ENCODE measurements around the gene SSBP1. TPM values are rescaled to one million over a fixed set of nuclear protein-coding genes. Genes with fewer than 3 reads are reported as not detected.

Gene SSBP1
- total RNA-seq, 1 experiment from 2014 or later: 194 TPM

DNA sequence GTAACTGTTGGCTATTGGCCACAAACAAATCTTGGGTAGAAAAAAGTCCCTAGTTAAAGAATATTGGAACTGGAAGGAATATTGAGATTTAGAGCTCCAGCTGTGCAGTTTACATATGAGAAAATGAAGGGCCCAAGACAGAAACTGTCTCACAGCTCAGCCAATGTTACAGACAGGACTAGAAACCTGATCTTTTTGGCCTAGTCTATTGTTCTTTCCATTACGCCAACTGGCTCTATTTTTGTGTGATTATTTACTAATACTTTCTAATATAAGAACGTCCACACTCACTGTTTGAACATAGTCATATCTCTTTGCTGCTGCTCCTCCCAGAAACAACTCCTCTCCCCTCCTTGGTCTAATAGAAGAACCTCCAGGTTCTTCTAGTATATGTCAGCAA lies 28.8 kb upstream of the SSBP1 start:
- DNase-seq (ENCODE audit: low spot score): no peak

DNA sequence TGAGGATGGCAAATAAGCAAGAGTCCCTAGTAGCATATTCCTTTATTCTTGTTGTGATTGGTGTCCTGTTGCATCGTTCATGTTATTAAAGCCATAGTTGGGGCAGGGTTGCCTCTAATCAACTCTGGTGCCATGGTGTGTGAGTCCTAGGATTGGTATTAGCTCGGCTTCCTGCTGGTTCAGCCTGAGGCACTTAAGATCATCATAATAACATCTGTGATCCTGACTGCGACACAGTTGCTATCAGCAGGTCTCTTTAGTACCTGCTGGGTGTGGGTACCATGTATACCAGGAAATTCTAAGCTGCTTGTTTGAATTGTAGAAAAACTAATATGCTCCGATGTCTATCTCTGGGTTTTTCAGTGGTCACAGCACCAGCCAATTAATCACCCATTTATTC lies 28.4 kb upstream of the SSBP1 start:
- DNase-seq (ENCODE audit: low spot score): no peak

DNA sequence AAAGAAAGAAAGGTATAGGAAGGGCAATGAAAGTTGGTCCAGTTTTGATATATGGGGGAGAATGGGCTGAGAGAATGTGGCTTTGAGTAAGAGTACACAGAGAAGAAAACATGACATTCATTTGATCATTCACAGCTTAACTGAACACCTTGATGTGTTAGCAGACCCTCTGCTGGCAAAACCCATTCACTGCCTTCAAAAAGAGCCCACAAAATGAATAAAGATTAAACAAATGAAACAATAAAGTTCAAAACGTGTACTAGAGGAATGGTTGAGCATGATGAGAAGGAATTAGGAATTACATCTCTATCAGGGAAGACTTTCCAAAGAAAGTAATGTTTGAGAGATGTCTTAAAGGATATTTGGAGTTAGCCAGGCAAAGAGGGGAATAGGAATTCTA lies 27.9 kb upstream of the SSBP1 start:
- no peak for DNase-seq (ENCODE audit: low spot score)

DNA sequence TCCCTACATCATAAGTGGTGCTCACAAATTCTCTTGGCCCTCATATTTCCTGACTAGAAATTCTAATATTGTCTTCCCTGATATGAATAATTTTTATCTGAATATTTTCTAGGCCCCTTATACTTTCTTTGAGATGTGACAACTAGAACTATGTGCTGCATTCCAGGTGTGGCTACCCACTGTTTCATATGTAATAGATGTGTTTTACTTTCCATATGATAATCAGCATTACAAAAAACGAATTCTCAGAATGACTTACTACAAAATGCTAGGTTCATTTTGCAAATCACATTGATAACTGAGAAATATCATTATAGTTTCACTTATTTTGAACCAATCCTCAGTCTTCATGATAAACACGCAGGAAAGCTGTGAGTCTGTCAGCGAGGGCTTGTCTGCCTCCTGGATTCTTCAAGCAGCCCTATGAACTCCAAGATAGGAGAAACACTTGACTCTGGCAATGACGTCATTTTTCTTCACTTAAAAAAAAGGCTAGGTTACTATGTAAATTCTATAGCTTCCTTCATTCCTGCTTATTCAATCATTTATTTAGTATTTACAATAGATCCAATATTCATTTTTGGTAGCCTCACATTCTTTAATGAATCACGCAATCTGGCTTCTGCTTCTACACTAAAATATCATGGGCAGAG lies 25.4 kb upstream of the SSBP1 start:
- DNase-seq (ENCODE audit: low spot score): no peak

DNA sequence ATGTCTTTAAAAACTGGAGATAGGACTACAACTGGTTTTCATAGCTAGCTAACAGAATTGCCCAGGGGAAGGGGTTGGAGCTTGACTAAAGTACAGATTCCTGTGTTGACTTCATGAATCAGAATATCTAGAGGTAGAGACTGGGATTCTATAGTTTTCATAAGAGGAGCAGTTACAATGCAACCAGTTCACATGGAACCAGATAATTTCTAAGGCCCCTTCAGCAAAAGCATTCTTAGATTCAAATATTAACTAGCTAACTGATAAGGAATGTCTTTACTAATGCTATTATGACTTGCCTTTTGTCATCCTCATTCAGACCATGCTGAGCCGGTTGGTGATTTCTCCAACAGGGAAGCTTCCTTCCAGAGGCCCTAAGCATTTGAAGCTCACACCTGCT lies 24.3 kb upstream of the SSBP1 start:
- DNase-seq (ENCODE audit: low spot score): no peak

DNA sequence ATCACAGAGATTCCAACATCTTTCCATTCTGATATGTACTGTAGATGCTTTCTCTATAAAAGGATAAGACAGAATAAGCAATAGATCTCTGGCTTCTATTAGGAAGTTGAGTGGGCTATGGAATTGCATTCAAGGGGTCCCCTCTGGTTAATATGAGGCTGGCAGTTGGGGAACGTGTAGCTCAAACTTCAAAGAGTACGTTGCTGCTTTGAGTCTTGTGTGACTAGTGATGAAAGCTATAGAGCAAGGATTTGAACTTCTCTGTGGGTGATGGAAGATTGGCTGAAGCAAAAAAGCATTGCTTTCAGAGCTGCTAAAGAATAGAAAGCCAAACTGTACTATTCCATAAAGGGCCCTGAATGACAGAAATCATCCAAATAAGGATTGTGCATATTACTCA lies 23.6 kb upstream of the SSBP1 start:
- DNase-seq (ENCODE audit: low spot score): no peak

DNA sequence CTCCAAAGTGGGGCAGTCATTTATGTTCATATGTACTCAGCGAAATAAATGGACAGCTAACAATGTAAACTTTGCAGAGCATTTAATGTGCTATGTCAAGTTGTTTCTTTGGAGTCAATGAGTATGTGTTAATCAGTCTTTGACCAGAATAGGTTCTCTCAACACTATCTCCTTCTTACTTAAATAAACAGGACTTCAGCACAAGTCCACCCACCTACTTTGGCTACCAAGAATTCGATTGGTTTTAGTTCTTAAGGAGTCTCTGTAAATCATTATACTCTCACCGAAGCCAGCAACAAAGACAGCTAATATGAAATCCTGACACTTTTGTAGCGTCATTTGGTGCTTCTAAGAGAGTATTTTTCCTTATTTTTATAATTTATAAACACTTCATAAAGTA lies 23.1 kb upstream of the SSBP1 start:
- DNase-seq (ENCODE audit: low spot score): no peak

DNA sequence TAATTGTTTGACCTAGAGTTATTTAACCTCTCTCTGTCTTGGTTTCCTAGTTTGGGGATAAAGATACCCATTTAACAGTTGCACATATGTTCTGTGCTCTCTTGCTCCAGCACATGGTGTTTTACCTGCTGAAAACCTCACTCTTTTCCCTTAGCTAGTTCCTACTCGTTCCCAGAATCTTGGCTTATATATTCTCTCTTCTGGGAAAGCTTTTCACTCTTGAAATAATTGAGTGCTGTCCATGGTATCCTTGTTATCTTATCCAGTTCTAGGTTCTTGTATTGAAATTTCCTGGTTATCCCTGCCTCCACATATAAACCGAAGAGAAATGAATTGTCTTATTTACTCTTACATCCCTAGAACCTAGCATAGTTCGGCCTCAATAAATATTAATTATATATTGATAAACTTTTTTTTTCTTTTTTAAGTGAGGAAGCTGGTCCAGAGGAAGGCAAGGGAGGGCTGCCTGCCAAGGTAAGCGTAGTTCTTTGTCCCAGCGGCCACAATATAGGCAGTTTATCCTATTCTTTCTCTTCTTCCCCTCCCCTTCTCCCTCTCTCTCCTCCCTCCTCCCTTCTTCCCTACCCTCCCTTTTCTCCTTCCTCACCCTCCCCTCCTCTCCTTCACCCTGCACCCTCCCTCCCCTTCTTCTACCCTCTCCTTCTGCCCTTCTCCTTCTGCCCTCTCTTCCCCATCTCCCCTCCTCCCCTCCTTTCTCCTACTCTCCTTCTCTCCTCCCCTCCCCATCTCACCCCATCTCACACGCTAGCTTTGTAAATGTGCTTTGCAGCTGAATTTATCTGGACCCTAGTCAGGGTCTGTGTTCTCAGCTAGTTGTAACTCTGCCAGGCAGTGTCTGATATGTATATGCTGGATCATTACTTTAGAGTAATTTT lies 22.1 kb upstream of the SSBP1 start:
- DNase-seq (ENCODE audit: low spot score): no peak

DNA sequence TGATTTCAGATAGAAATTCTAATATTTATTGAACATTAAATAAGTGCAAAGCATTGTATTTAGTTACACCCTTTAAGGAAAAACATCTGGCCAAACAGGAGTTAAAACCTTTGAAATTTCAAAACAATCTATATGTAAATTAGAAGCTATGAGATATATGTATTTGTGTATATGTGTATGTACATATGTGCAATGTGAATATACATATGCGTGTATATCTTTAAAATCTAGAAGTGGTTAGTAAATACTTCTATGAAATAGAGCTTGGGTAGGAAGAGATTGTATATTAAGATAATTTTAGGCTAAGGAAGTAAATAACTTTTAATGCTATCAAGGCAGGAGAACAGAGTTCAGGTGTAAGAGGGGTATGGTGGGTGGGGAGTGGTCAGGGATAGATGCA lies 20.7 kb upstream of the SSBP1 start:
- DNase-seq (ENCODE audit: low spot score): no peak

DNA sequence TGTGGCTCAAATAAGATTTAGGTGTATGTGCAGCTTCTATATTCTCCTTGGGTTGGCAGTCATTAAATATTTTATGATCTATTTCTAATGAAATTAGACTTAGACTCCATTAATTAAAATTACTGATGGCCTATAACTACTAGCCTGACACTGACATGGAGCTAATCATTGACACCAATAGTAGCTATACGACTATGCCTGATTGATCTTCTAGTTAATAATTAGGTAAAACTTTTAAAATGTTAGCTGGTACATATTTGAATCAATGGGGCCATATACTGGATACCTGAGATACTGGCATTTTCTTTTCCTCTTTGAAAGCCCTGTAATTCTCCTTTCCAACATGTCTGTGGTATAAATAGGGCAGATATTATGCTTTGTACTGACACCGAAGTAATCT lies 15.6 kb upstream of the SSBP1 start:
- DNase-seq (ENCODE audit: low spot score): no peak

DNA sequence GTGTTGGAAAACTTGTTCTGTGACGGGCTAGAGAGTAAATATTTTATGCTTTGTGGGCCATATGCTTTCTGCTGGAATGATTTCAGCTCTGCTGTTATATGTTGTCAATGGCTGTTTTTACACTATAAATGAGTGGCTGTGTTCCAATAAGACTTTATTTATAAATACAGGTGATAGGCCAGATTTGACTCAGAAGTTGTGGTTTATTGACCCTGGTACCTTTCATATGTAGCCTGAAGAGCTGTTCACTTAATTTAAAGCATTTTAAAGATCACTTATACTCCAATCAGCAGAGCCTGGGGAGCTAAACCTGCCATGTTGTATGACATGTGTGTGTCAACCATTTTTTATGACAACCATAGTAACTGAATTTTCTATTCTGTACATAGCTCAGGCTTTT lies 9.1 kb upstream of the SSBP1 start:
- no peak for DNase-seq (ENCODE audit: low spot score)

DNA sequence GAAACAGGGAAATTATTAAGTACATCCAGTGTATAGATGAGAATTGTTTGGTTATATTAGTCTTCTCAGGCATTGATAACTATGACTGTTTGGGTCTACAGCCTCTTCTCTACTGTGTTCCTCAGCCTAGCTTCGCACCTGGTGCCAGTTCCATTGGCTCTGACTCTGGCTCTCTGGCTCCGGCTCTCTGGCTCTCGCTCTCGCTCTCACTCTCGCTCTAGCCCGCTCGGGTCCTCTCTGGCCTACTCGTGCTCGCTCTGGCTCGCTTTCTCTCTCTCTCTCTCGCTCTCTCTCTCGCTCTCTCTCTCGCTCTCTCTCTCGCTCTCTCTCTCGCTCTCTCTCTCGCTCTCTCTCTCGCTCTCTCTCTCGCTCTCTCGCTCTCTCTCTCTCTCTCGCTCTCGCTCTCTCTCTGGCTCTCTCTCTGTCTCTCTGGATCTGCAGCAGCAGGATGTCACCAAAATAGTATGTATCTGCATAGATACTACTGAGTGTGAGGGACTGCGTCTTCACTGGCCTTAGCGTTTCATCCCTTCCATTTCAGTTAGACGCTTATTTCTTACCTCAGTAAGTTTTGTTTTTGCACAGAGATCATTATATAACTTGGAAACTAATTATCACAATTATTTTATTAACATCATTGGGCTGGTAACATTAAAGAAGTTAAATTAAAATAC lies 6.5 kb upstream of the SSBP1 start:
- no peak for DNase-seq (ENCODE audit: low spot score)

DNA sequence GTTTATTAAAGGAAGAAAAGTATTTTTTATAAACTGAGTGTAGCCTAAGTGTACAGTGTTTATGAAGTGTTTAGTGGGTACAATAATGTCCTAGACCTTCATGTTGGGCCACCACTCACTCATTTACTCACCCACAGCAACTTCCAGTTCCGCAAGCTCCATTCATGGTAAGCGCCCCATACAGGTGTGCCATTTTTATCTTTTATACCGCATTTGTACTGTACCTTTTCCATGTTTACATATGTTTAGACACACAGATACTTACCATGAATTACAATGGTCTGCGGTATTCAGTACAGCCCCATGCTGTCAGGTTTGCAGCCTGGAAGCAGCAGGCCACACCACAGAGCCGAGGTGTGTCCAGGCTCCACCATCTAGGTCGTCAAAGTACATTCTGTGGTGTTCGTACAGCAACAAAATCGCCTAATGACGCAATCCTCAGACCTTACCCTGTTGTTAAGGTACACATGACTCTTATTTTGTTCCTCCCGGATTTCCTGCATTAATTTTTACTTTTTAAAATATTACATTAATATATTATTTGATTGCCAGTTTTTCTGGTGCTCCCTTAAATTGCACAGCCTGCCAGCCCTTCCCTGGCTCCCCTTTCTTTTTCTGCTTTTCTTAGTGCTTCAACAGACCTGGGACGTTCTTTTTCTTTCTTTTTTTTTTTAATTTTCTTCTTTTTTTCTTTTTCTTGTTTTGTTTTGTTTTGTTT lies 881 bp upstream of the SSBP1 start:
- DNase-seq (ENCODE audit: low spot score): peak; percentile 37

DNA sequence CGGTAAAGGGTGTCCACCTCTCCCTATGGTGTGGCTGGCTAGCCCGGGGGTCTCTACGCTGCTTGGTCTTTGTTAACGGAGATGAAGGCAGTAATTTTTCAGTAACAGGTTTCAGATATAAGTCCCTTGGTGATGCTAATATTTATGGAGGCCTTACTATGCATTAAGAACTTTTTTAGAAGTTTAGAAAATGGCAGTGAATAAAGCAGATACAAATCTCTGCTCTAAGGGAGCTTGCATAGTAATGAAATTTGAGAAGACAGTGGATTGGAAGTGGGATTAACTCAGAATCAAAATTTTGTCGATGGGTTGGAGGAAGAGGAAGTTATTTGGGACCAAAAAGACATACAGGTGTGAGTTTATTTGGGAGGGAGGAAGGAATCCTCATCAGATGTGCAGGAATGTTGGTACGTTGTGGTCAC lies 445 bp downstream of the SSBP1 start:
- no peak for DNase-seq (ENCODE audit: low spot score)

DNA sequence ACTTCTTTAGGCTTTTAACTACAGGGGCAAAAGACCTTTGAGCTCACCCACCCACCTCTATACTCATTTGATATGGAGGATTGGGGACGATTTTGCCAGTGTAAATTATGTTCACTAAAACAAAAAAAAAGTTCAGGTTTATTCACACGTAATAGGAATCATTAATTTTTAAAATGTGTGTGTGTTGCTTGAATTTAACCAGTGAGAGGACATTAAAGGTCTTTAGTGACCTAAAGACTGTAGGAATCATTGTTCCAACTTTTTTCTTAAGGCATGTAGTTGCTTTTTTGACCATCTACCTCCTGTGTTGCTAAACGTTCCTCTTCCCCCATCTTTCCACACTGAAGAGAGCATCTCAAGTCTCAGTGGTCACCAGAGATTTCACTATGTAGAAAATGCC lies 1.1 kb downstream of the SSBP1 start:
- no peak for DNase-seq (ENCODE audit: low spot score)

DNA sequence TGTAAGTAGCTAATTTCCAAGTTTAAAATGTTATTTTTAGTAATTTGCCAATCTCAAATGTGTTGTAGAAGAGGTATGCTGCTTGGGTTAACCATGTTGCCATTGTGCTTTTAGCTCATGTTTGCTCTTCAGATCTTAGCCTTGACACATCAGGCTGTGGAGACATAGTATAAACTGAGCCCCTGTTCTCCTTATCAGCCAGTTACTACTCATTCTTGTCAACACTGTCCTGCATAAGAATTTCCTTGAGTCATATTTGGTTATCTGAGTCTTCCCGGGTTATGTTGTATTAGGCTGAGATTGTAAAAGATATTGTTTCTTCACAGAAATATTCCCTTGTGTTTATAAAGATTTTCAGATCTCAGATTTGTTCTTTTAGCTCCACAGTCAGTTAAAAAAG lies 4.1 kb downstream of the SSBP1 start:
- no peak for DNase-seq (ENCODE audit: low spot score)

DNA sequence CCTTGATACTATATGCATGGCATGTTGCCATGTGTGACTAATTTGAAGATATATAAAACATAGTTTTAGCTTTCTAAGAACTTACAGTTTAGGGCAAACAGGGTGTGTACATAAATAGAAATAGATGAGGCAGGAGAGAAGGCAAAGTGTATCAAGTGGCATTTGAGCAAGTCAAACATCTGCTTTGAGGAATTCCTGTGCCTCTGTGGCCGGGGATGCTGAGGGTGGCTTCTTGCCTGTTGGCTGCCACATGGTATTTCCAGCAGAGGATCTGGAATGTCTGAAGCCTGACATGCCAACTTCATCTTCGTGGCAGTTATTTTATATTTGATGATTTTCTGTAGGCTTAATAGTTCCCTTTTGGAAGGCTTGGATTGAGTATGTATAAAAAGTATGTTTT lies 6.0 kb downstream of the SSBP1 start:
- DNase-seq (ENCODE audit: low spot score): no peak

DNA sequence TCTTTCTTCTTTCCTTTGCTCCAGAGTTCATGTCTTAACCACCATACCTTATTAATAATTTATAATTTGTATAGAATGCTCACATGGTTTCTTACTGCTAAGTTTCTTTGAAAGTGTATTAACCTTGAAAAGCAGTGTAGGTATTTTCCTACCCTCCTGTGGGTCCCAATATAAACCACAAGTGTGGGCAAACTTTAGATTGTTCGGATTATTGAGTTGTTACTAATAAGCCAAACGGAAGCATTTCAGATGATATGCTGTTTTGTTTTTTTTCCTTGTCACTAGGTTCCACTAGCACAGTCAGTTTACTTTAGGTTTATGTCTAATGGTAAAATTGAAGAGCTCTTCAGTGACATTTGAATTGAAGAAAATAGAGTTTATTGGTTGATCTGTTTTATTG lies 10.2 kb downstream of the SSBP1 start:
- no peak for DNase-seq (ENCODE audit: low spot score)

DNA sequence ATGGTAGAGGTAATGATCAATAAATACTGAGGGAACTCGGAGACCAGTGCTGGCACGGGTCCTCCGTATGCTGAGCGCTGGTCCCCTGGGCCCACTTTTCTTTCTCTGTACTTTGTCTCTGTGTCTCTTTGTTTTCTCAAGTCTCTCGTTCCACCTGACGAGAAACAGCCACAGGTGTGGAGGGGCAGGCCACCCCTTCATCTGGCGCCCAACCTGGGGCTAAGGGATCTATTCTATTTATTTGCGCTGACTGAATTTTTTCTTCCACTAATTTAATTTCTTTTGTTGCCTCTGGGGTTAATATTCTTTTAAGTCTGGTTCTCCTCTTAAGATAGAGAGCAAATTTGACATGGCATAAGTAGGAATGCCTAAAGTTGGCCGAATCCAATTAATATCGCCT lies 13.7 kb downstream of the SSBP1 start:
- peak; percentile 25 for DNase-seq (ENCODE audit: low spot score)

DNA sequence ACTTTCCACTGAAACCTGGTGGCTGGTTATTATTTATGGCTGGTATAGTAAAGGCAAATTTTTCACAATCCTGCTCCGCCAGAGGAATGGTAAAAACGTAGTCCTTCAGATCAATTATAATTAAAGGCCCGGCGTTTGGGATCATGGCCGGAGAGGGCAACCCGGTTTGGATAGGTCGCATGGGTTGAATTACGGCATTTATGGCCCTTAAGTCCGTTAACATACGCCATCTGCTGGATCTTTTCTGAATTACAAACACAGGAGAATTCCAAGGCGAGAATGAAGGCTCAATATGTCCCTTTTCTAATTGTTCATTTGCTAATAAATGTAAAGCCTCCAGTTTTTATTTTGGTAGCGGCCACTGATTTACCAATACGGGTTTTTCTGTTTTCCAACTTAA lies 14.5 kb downstream of the SSBP1 start:
- peak; percentile 21 for DNase-seq (ENCODE audit: low spot score)

DNA sequence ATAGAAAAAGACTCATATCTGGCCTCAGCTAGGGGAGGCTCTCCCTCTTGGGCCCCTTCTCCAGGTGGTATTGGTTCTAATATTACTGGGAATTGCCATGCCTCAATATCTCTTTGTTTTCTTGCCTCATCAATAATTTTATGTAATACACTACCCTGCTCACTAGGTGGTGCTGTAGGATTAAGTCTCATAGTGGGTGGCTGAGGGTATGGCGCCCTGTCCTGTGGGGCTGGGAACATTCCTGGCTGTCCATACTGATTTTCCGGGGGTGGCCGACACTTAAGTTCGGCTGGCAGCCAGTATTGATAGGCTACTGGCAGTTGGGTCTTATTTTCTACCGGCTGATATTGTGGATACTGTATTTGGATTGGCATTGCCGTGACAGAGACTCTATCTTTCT lies 16.8 kb downstream of the SSBP1 start:
- peak; percentile 54 for DNase-seq (ENCODE audit: low spot score)

DNA sequence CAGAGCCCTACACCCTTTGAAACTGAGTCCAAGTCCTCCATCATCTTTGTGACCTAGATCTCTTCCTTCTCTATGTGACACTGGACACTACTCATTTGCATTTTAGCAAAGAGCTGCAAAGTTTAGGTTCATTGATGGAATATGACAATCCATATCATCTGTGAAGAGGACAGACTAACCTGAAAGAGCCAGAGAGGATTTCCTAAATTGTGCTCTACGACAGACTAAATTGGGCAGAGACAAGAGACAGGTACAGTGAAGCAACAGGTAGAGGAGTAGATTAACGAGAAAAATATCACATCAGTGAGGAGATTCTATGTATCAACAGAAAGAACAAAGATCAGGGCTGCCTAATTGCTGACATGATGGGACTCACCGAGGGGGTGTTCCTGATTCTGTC lies 25.6 kb downstream of the SSBP1 start, which contains the start of gene TAS2R3:
TSS of gene TAS2R3 (plus strand) at position 301 of the 400 bp plus-strand sequence. CDS start at position 363, 62 bp downstream.
- DNase-seq (ENCODE audit: low spot score): no peak

Data from HT-29 (cell line).